Midbrain (tissue), 1 donor: ENCODE results near the gene DUSP10.

Experiments
- DNase-seq: peaks from one replicate; lab custom pipeline; 2025; lab: John Stamatoyannopoulos, UW

The DUSP10 gene

GRCh38 chr1:221695301-221695700 lies 46.6 kb downstream of the DUSP10 start:
- DNase-seq = no peak

GRCh38 chr1:221694109-221694508 lies 47.8 kb downstream of the DUSP10 start:
- DNase-seq = no peak

GRCh38 chr1:221693087-221693486 lies 48.8 kb downstream of the DUSP10 start:
- DNase-seq = no peak

- no peak for DNase-seq
These were observed 49.2 kb downstream of the DUSP10 start for GRCh38 chr1:221692643-221693042.

GRCh38 chr1:221691261-221691660 lies 50.6 kb downstream of the DUSP10 start:
- DNase-seq = no peak

- DNase-seq = no peak
These were observed 51.0 kb downstream of the DUSP10 start for GRCh38 chr1:221690858-221691257.

GRCh38 chr1:221689138-221689537 lies 52.8 kb downstream of the DUSP10 start:
- no peak for DNase-seq

- DNase-seq = no peak
These were observed 53.4 kb downstream of the DUSP10 start for GRCh38 chr1:221688488-221688843.

- no peak for DNase-seq
These were observed 53.9 kb downstream of the DUSP10 start for GRCh38 chr1:221687836-221688487.

- no peak for DNase-seq
These were observed 58.2 kb downstream of the DUSP10 start for GRCh38 chr1:221683681-221684080.

GRCh38 chr1:221680085-221680484 lies 61.8 kb downstream of the DUSP10 start:
- DNase-seq = no peak

GRCh38 chr1:221678014-221678413 lies 63.9 kb downstream of the DUSP10 start:
- no peak for DNase-seq

GRCh38 chr1:221675880-221676800 lies 65.7 kb downstream of the DUSP10 start:
- DNase-seq = no peak

- DNase-seq = no peak
These were observed 68.9 kb downstream of the DUSP10 start for GRCh38 chr1:221672965-221673364.

- DNase-seq = no peak
These were observed 69.6 kb downstream of the DUSP10 start for GRCh38 chr1:221672239-221672645.

- no peak for DNase-seq
These were observed 71.8 kb downstream of the DUSP10 start for GRCh38 chr1:221670081-221670480.

- no peak for DNase-seq
These were observed 72.4 kb downstream of the DUSP10 start for GRCh38 chr1:221669441-221669840.

- no peak for DNase-seq
These were observed 74.4 kb downstream of the DUSP10 start for GRCh38 chr1:221667504-221667903.

GRCh38 chr1:221664253-221664652 lies 77.6 kb downstream of the DUSP10 start:
- no peak for DNase-seq

- no peak for DNase-seq
These were observed 78.6 kb downstream of the DUSP10 start for GRCh38 chr1:221663321-221663720.

GRCh38 chr1:221655766-221656305 lies 86.1 kb downstream of the DUSP10 start:
- DNase-seq = no peak
